ENCODE measurements around the gene MAP4K3. TPM values are rescaled to one million over a fixed set of nuclear protein-coding genes. Genes with fewer than 3 reads are reported as not detected.

The MAP4K3 gene
- total and polyA plus RNA-seq, 2 of the 4 experiments (the other 2 are of a cell fraction) = 13.2 to 32.6 TPM

- ATAC-seq (ENCODE audit: low read depth) (no peak), DNase-seq (peak; percentile 25)
- no peak overlapping the region for H2AK9ac ChIP-seq (replicated peaks; ENCODE audit: low read depth, low read length, poor library complexity)
- no peak overlapping the region for H4K91ac ChIP-seq (ENCODE audit: insufficient read depth, low read depth, low read length)
- ChIA-PET CTCF (interaction anchor here (0.6 to 1.3 kb wide), 3 partner anchors 8 to 599 kb away, joined by 3 to 4 read pairs (median 3); no protein-coding TSS in a partner anchor), POLR2A (ENCODE audit: unreplicated experiment) (no interaction called here)
- no CpG with 5 or more reads among the region's 1 CpG for WGBS, 2 experiments (ENCODE audit: extremely low coverage in 2 of 2, insufficient read length in 1 of 2)
- no peak overlapping the region for H2BK5ac ChIP-seq (ENCODE audit: low read depth, low read length, poor library complexity, severe bottlenecking)
- H3K9me1 ChIP-seq (ENCODE audit: insufficient read depth, low read length) = no peaks in the 10 kb centered on the region
- intact Hi-C loops (cut with micrococcal nuclease) = no loop called here
- H3K56ac ChIP-seq (ENCODE audit: extremely low read depth, insufficient read depth, low read length) = no peak overlapping the region
- no peaks in the 10 kb centered on the region for H3K27me3 ChIP-seq (ENCODE audit: control insufficient read depth, insufficient read depth, low read length)
- H2AK5ac ChIP-seq (ENCODE audit: low read depth, low read length) = no peak overlapping the region
- no peak overlapping the region for H3K4me3 ChIP-seq (ENCODE audit: insufficient read depth, low read depth, low read length)
- H3K36me3 ChIP-seq (ENCODE audit: control insufficient read depth, insufficient read depth, low read length) = no peaks in the 10 kb centered on the region
- no peak overlapping the region for H3K4me2 ChIP-seq (ENCODE audit: low read depth, low read length)
- H2BK120ac ChIP-seq (ENCODE audit: low read depth, low read length) = no peak overlapping the region
- H4K8ac ChIP-seq (ENCODE audit: low read depth in 2 of 2, low read length in 2 of 2) = no peak overlapping the region
- no peak overlapping the region for H2BK20ac ChIP-seq (ENCODE audit: low read depth, low read length)
- no peak overlapping the region for H3K4ac ChIP-seq (ENCODE audit: low read depth, low read length)
- H3K27ac ChIP-seq (ENCODE audit: insufficient read depth, low read length) = no peak overlapping the region
- no peaks in the 10 kb centered on the region for H3K4me1 ChIP-seq (ENCODE audit: control insufficient read depth, insufficient read depth, low read length)
- dilution Hi-C loops (cut with HindIII; ENCODE audit: low sequenced_read_pairs, unreplicated experiment) = loop anchor here (25.0 kb wide), 1 partner anchor 116 kb away; no protein-coding TSS in a partner anchor
- no peaks in the 10 kb centered on the region for H4K20me1 ChIP-seq (ENCODE audit: insufficient read depth, low read length)
- no peak overlapping the region for H3K18ac ChIP-seq (ENCODE audit: low read depth, low read length)
- no peaks in the 10 kb centered on the region for H3K79me1 ChIP-seq (ENCODE audit: low read depth in 1 of 2, low read length in 2 of 2)
- H3K9ac ChIP-seq (ENCODE audit: low read depth, low read length) = no peak overlapping the region
- H3K23ac ChIP-seq (ENCODE audit: low read depth, low read length) = no peak overlapping the region
- BruUV-seq (replicated peaks) = no TSS peak
- in situ Hi-C loops (cut with MboI; ENCODE audit: low sequenced_read_pairs) = no loop called here
- no peaks in the 10 kb centered on the region for H3K9me3 ChIP-seq (ENCODE audit: control insufficient read depth, insufficient read depth, low read length)
- TF ChIP-seq POLR2A (IDR thresholded peaks at IDR 0.05; ENCODE audit: low read depth, low read length) (no peak), MAZ (IDR thresholded peaks at IDR 0.05; ENCODE audit: borderline replicate concordance, low read depth, low read length) (no peak), USF2 (IDR thresholded peaks at IDR 0.05; ENCODE audit: low read depth, low read length) (no peak), RFX5 (IDR thresholded peaks at IDR 0.05; ENCODE audit: low read depth, low read length) (no peak), BHLHE40 (IDR thresholded peaks at IDR 0.05; ENCODE audit: low read depth, low read length) (no peak), RAD21 (IDR thresholded peaks at IDR 0.05; ENCODE audit: low read length) (no peak), CHD1 (IDR thresholded peaks at IDR 0.05; ENCODE audit: low read depth, low read length) (no peak), ELK1 (IDR thresholded peaks at IDR 0.05; ENCODE audit: borderline replicate concordance, low read depth, low read length) (no peak), CEBPB (IDR thresholded peaks at IDR 0.05; ENCODE audit: low read depth, low read length) (no peak)
- no peak overlapping the region for H2BK15ac ChIP-seq (ENCODE audit: low read depth, low read length)
- H2AFZ ChIP-seq (replicated peaks; ENCODE audit: low read length, poor library complexity) = no peak overlapping the region
- H3K14ac ChIP-seq (replicated peaks; ENCODE audit: low read depth, low read length) = no peak overlapping the region
- no peak overlapping the region for H4K5ac ChIP-seq (ENCODE audit: low read depth, low read length)
Measured at GRCh38 chr2:39202639-39203369, 234.3 kb downstream of the MAP4K3 start.

Measured in IMR-90 (cell line).